RWPE2 (cell line): Measurements from ENCODE around the gene ADAMTS10.
"Not testable (repeated sequence)": the region's sequence is repeated elsewhere in the genome, so short reads cannot be mapped to it uniquely, and the experiment has no call there.

ENCODE experiments used
- ATAC-seq: fragments of 200-7000 bp; cut with Tn5 transposase; 3 replicates; pipeline ENCODE4 v1.9.1; 2021; ENCODE audit warnings: low read depth
- DNase-seq: peaks from one replicate; pipeline ENCODE4 v3.0.0-alpha.2; 2020; ENCODE audit warnings: low spot score
- H3K27ac ChIP-seq: fragments of 450-650 bp; 2 replicates; pipeline ENCODE4 v1.5.1; 2017; ENCODE audit warnings: mild to moderate bottlenecking; ENCODE audit not compliant: poor library complexity, severe bottlenecking
- H3K27me3 ChIP-seq: fragments of 250-450 bp; sonication (Bioruptor Pico); 2 replicates; pipeline ENCODE4 v1.5.1; 2021; ENCODE audit warnings: mild to moderate bottlenecking, moderate library complexity; ENCODE audit not compliant: insufficient read depth, poor library complexity, severe bottlenecking
- H3K36me3 ChIP-seq: fragments of 250-450 bp; sonication (Bioruptor Pico); 2 replicates; pipeline ENCODE4 v1.5.1; 2020; ENCODE audit warnings: low read depth, mild to moderate bottlenecking, moderate library complexity
- H3K4me1 ChIP-seq: fragments of 250-450 bp; sonication (Bioruptor Pico); 2 replicates; pipeline ENCODE4 v1.5.1; 2021; ENCODE audit warnings: mild to moderate bottlenecking, moderate library complexity; ENCODE audit not compliant: insufficient read depth, poor library complexity, severe bottlenecking
- H3K4me3 ChIP-seq: fragments of 250-450 bp; sonication (Bioruptor Pico); 2 replicates; pipeline ENCODE4 v1.5.1; 2021; ENCODE audit warnings: mild to moderate bottlenecking, moderate library complexity; ENCODE audit not compliant: severe bottlenecking
- H3K9me3 ChIP-seq: fragments of 250-450 bp; sonication (Bioruptor Pico); 2 replicates; pipeline ENCODE4 v1.5.1; 2021; ENCODE audit warnings: mild to moderate bottlenecking, moderate library complexity; ENCODE audit not compliant: severe bottlenecking
- TF ChIP-seq, protein P1 (sequence below): fragments of 450-650 bp; IDR thresholded peaks from one replicate; pipeline ENCODE4 v1.5.1; 2017; ENCODE audit warnings: mild to moderate bottlenecking, moderate library complexity; ENCODE audit not compliant: poor library complexity, severe bottlenecking

Gene ADAMTS10

DNA sequence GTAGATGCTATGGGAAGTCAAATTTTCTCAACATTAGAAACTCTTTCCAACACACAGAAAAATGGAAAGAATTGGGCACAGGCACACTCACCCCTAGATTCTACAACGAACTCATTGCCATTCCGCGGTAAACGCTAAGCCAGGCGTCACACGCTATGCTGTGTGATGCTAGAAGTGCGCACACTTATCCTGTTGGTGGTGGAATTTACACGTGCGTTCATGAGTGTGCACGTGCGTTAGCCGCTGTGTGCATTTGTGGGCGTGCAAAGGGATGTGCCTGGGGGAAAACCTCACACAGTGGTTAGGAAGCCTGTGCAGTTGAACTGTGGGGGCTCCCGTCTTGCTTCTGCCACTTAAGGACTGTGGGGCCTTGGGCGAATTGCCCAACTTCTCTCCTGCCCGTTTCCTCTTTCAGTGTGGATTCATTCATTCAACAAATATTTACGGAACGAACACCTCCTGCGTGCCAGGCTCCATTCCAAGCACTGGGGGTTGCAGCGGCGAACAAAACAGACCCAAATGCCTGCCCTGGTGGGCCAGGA lies 27.6 kb upstream of the ADAMTS10 start:
- Histone ChIP-seq H3K27me3 (no peaks in the 10 kb centered on the region), H3K9me3 (no peaks in the 10 kb centered on the region), H3K4me3 (no peak overlapping the region), H3K36me3 (no peaks in the 10 kb centered on the region), H3K4me1 (no peaks in the 10 kb centered on the region), H3K27ac (no peak overlapping the region)
- DNase-seq (no peak), ATAC-seq (no peak)
- TF ChIP-seq, protein P1, sequence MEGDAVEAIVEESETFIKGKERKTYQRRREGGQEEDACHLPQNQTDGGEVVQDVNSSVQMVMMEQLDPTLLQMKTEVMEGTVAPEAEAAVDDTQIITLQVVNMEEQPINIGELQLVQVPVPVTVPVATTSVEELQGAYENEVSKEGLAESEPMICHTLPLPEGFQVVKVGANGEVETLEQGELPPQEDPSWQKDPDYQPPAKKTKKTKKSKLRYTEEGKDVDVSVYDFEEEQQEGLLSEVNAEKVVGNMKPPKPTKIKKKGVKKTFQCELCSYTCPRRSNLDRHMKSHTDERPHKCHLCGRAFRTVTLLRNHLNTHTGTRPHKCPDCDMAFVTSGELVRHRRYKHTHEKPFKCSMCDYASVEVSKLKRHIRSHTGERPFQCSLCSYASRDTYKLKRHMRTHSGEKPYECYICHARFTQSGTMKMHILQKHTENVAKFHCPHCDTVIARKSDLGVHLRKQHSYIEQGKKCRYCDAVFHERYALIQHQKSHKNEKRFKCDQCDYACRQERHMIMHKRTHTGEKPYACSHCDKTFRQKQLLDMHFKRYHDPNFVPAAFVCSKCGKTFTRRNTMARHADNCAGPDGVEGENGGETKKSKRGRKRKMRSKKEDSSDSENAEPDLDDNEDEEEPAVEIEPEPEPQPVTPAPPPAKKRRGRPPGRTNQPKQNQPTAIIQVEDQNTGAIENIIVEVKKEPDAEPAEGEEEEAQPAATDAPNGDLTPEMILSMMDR = no peak

DNA sequence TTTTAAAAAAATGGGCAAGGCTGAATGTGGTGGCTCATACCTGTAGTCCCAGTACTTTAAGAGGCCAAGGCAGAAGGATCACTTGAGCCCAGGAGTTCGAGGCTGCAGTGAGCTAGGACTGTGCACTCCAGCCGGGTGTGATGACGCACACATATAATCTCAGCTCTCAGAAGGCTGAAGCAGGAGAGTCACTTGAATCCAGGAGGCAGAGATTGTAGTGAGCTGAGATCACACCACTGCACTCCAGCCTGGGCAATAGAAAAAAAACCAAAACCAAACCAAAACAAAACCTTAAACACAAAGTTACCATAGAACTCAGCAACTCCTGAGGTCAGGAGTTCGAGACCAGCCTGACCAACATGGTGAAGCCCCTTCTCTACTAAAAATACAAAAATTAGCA lies 26.6 kb upstream of the ADAMTS10 start:
- not testable (repeated sequence) for H3K4me3 ChIP-seq, H3K9me3 ChIP-seq, H3K4me1 ChIP-seq, ATAC-seq, H3K36me3 ChIP-seq, DNase-seq, H3K27ac ChIP-seq, H3K27me3 ChIP-seq

DNA sequence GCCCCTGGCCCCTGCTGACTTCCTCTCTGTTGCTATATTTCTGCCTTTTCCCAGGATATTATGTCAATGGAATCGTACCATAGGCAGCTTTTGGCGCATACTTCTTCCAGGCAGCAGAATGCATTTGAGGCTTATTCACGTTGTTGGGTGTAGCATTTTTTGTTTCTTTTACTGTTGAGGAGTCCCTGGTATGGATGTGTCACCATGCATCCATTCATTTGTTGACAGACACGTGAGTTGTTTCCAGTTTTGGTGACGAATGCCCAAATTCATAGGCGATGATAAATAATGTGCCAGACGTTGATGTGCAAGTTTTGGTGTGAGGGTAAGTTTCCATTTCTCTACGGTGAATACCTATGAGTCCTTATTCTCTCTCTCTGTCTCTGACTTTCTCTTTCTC lies 24.9 kb upstream of the ADAMTS10 start:
- H3K4me1 ChIP-seq = no peaks in the 10 kb centered on the region
- H3K27me3 ChIP-seq = no peaks in the 10 kb centered on the region
- H3K36me3 ChIP-seq = no peaks in the 10 kb centered on the region
- H3K9me3 ChIP-seq = no peaks in the 10 kb centered on the region
- no peak overlapping the region for H3K4me3 ChIP-seq
- DNase-seq (no peak), ATAC-seq (no peak)
- TF ChIP-seq, protein P1 = no peak
- no peak overlapping the region for H3K27ac ChIP-seq

DNA sequence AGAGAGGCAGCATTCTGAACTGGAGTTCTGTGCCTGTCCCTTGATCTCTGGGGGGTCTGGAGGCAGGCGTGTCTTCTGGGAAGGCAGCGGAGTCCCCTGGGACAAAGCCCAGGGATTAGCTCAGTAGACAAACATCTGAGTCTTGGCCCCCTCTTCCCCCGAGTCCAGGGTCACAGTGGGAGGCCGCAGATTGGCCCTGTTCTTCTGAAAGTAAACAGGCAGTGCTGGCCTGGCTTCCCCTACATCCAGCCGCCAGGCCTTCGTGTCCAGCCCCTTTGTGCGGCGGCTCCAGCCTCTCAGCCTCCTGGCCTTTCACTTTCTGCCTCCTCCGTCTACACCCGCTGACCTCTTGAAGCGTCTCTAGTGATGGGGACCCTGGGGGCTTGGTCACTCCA lies 20.9 kb upstream of the ADAMTS10 start:
- Histone ChIP-seq H3K9me3 (no peaks in the 10 kb centered on the region), H3K4me3 (no peak overlapping the region), H3K36me3 (no peaks in the 10 kb centered on the region), H3K27ac (no peak overlapping the region), H3K4me1 (no peaks in the 10 kb centered on the region), H3K27me3 (no peaks in the 10 kb centered on the region)
- DNase-seq (no peak), ATAC-seq (no peak)
- TF ChIP-seq, protein P1 = no peak

GRCh38 chr19:8630796-8631424 lies 20.4 kb upstream of the ADAMTS10 start:
- Histone ChIP-seq H3K27me3 (no peaks in the 10 kb centered on the region), H3K9me3 (no peaks in the 10 kb centered on the region), H3K4me1 (no peaks in the 10 kb centered on the region), H3K4me3 (no peak overlapping the region), H3K27ac (no peak overlapping the region), H3K36me3 (no peaks in the 10 kb centered on the region)
- TF ChIP-seq, protein P1 = no peak
- DNase-seq (no peak), ATAC-seq (no peak)
